ENCODE measurements around the gene CASQ2.

CASQ2 gene

DNA sequence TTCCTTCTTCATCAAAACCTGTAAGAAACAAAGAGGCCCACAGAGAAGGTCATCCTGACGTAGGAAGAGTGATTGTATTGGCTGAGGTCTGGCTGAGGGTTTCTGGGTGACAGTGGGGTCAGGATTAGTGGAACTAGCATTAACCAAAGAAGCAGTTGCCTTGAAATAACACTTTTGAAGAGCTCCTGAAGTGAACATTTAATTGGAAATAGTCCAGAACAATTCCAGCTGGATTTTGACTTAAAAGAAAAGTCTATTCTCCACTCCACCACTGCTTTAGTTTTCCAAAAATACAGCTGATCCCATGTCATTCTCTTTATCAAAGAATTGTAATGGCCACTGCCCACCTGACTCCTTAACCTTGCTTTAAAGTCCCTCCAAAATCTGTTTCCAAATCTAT, 27.7 kb downstream of the CASQ2 start:
- Histone ChIP-seq H3K27ac (ENCODE audit: low read depth, low read length) (no peak overlapping the region), H3F3A (ENCODE audit: control insufficient read depth, insufficient read depth) (no peaks in the 10 kb centered on the region), H4K20me1 (ENCODE audit: control insufficient read depth, insufficient read depth, low read depth, low read length) (no peaks in the 10 kb centered on the region), H3K79me2 (ENCODE audit: control insufficient read depth, low read length) (no peaks in the 10 kb centered on the region), H3K27me3 (ENCODE audit: control insufficient read depth, low read length) (no peaks in the 10 kb centered on the region), H3K9me3 (ENCODE audit: control insufficient read depth, insufficient read depth, low read length) (no peaks in the 10 kb centered on the region), H3K4me1 (ENCODE audit: control insufficient read depth, low read length) (no peaks in the 10 kb centered on the region), H3K4me3 (ENCODE audit: low read length) (no peak overlapping the region), H3K4me2 (ENCODE audit: low read length) (no peak overlapping the region), H3K9me2 (replicated peaks; ENCODE audit: control insufficient read depth, low read length) (no peaks in the 10 kb centered on the region), H3K36me3 (ENCODE audit: control insufficient read depth, low read length) (no peaks in the 10 kb centered on the region)
- no peak for TF ChIP-seq EZH2phosphoT487 (IDR thresholded peaks at IDR 0.05; ENCODE audit: borderline replicate concordance, low read length)
- no peak for TF ChIP-seq CTCF (IDR thresholded peaks at IDR 0.05; ENCODE audit: low read depth, low read length, poor library complexity, severe bottlenecking)

DNA sequence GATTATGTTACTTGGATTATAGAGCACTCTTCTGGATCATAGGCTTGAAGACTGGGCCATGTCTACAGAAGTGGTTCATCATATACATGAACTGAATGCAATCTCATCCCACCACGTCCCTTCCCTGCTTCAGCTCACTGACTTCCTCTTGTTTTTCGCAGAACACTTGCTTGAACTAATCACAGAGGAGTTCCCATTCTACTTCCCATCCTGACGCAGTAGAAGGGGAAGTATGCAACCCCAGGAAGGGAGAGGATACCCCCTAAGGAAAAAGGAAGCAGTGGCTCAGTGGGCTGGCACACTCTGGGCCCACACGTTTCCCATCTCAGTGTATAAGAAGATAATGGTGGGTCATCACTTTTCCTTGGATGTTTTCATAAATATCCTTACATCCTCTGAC, 36.2 kb downstream of the CASQ2 start:
- no peak overlapping the region for H3K4me2 ChIP-seq (ENCODE audit: low read length)
- TF ChIP-seq CTCF (IDR thresholded peaks at IDR 0.05; ENCODE audit: low read depth, low read length, poor library complexity, severe bottlenecking) (no peak), EZH2phosphoT487 (IDR thresholded peaks at IDR 0.05; ENCODE audit: borderline replicate concordance, low read length) (no peak)
- H3K9me2 ChIP-seq (replicated peaks; ENCODE audit: control insufficient read depth, low read length), result no peaks in the 10 kb centered on the region
- H3K36me3 ChIP-seq (ENCODE audit: control insufficient read depth, low read length), result no peaks in the 10 kb centered on the region
- no peak overlapping the region for H3K4me3 ChIP-seq (ENCODE audit: low read length)
- no peaks in the 10 kb centered on the region for H3K79me2 ChIP-seq (ENCODE audit: control insufficient read depth, low read length)
- no peaks in the 10 kb centered on the region for H3K4me1 ChIP-seq (ENCODE audit: control insufficient read depth, low read length)
- no peaks in the 10 kb centered on the region for H3F3A ChIP-seq (ENCODE audit: control insufficient read depth, insufficient read depth)
- H3K27me3 ChIP-seq (ENCODE audit: control insufficient read depth, low read length), result no peaks in the 10 kb centered on the region
- no peak overlapping the region for H3K27ac ChIP-seq (ENCODE audit: low read depth, low read length)
- H4K20me1 ChIP-seq (ENCODE audit: control insufficient read depth, insufficient read depth, low read depth, low read length), result no peaks in the 10 kb centered on the region
- H3K9me3 ChIP-seq (ENCODE audit: control insufficient read depth, insufficient read depth, low read length), result no peaks in the 10 kb centered on the region

DNA sequence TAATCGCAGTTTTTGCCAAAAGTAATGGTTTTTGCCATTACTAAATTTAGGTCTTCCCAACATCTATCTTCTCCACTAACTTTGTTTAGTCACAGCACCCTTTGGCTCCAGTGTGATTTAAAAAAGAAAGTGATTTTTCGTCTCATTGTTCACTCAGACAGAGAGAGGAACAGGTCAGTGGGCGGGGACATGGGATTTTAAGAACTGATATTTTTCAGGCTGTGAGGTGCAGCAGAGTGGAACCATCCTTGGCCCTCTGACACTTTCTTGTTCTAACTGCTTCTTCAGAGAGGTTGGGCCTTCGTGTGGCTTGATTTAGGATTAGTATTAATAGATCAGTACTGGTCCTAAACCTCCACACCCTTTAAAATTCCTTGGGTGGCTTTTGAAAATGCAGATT, 38.8 kb downstream of the CASQ2 start:
- H4K20me1 ChIP-seq (ENCODE audit: control insufficient read depth, insufficient read depth, low read depth, low read length), result no peaks in the 10 kb centered on the region
- no peak for TF ChIP-seq EZH2phosphoT487 (IDR thresholded peaks at IDR 0.05; ENCODE audit: borderline replicate concordance, low read length)
- TF ChIP-seq CTCF (IDR thresholded peaks at IDR 0.05; ENCODE audit: low read depth, low read length, poor library complexity, severe bottlenecking), result no peak
- H3K79me2 ChIP-seq (ENCODE audit: control insufficient read depth, low read length), result no peaks in the 10 kb centered on the region
- no peaks in the 10 kb centered on the region for H3K9me2 ChIP-seq (replicated peaks; ENCODE audit: control insufficient read depth, low read length)
- H3K9me3 ChIP-seq (ENCODE audit: control insufficient read depth, insufficient read depth, low read length), result no peaks in the 10 kb centered on the region
- H3K27ac ChIP-seq (ENCODE audit: low read depth, low read length), result no peak overlapping the region
- H3K4me1 ChIP-seq (ENCODE audit: control insufficient read depth, low read length), result no peaks in the 10 kb centered on the region
- H3F3A ChIP-seq (ENCODE audit: control insufficient read depth, insufficient read depth), result no peaks in the 10 kb centered on the region
- H3K4me2 ChIP-seq (ENCODE audit: low read length), result no peak overlapping the region
- H3K27me3 ChIP-seq (ENCODE audit: control insufficient read depth, low read length), result no peaks in the 10 kb centered on the region; the same call in 1 of the 2 replicates
- H3K4me3 ChIP-seq (ENCODE audit: low read length), result no peak overlapping the region
- H3K36me3 ChIP-seq (ENCODE audit: control insufficient read depth, low read length), result no peaks in the 10 kb centered on the region

DNA sequence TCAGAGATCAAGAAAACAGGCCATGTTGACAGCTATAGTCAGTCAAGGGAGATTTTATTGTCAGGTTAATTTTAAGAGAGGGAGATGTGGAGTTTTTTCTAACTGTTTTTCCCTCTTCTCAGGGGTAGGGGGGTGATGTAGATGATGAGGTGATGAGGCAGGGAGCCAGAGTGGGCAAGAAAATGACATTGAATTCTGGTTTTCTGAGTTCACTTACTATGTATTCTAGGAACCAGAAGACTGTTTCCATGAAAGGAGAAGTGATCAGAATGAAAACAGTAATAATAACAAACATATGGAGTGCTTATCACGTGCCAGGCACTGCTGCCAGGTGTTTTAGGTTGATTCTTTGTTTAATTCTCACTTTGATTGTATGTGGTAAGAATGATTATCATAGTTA, 40.2 kb downstream of the CASQ2 start:
- Histone ChIP-seq H3K4me3 (ENCODE audit: low read length) (no peak overlapping the region), H3K27me3 (ENCODE audit: control insufficient read depth, low read length) (no peaks in the 10 kb centered on the region; the same call in 1 of the 2 replicates), H3K27ac (ENCODE audit: low read depth, low read length) (no peak overlapping the region), H3K4me2 (ENCODE audit: low read length) (no peak overlapping the region), H3K79me2 (ENCODE audit: control insufficient read depth, low read length) (no peaks in the 10 kb centered on the region), H4K20me1 (ENCODE audit: control insufficient read depth, insufficient read depth, low read depth, low read length) (no peaks in the 10 kb centered on the region), H3K9me3 (ENCODE audit: control insufficient read depth, insufficient read depth, low read length) (no peaks in the 10 kb centered on the region), H3K9me2 (replicated peaks; ENCODE audit: control insufficient read depth, low read length) (no peaks in the 10 kb centered on the region), H3K36me3 (ENCODE audit: control insufficient read depth, low read length) (no peaks in the 10 kb centered on the region), H3F3A (ENCODE audit: control insufficient read depth, insufficient read depth) (no peaks in the 10 kb centered on the region), H3K4me1 (ENCODE audit: control insufficient read depth, low read length) (no peaks in the 10 kb centered on the region)
- TF ChIP-seq CTCF (IDR thresholded peaks at IDR 0.05; ENCODE audit: low read depth, low read length, poor library complexity, severe bottlenecking) (no peak), EZH2phosphoT487 (IDR thresholded peaks at IDR 0.05; ENCODE audit: borderline replicate concordance, low read length) (no peak)

Measured in DOHH2 (cell line).